Measurements from ENCODE around the gene DPP10. TPM values are rescaled to one million over a fixed set of nuclear protein-coding genes. Genes with fewer than 3 reads are reported as not detected.

Gene DPP10
- total RNA-seq, 2 experiments from 2014 or later = not detected

- DNase-seq (no peak), ATAC-seq (no peak)
- Mint-ChIP-seq H3K36me3 (ENCODE audit: low read depth) (no peaks in the 10 kb centered on the region), H3K9me3 (no peaks in the 10 kb centered on the region), H3K27me3 (peaks cover 4% of the 10 kb centered on the region), H3K4me1 (ENCODE audit: low read depth) (no peaks in the 10 kb centered on the region), H3K4me3 (no peak overlapping the region), H3K27ac (no peak overlapping the region)
- ChIA-PET POLR2A (no interaction called here), CTCF (no interaction called here)
- intact Hi-C loops (cut with micrococcal nuclease) = no loop called here
- no peak for TF ChIP-seq CTCF (IDR thresholded peaks at IDR 0.05)
These were observed 8.2 kb downstream of the DPP10 start for GRCh38 chr2:114450639-114451038.

- Mint-ChIP-seq H3K27me3 (peaks cover 1% of the 10 kb centered on the region), H3K36me3 (ENCODE audit: low read depth) (no peaks in the 10 kb centered on the region), H3K27ac (no peak overlapping the region), H3K4me1 (ENCODE audit: low read depth) (no peaks in the 10 kb centered on the region), H3K4me3 (no peak overlapping the region), H3K9me3 (no peaks in the 10 kb centered on the region)
- ChIA-PET CTCF (no interaction called here), POLR2A (no interaction called here)
- ATAC-seq = no peak
- DNase-seq = no peak
- no peak for TF ChIP-seq CTCF (IDR thresholded peaks at IDR 0.05)
- intact Hi-C loops (cut with micrococcal nuclease) = no loop called here
These were observed 14.1 kb downstream of the DPP10 start for GRCh38 chr2:114456566-114456965.

GRCh38 chr2:114457956-114458355 lies 15.5 kb downstream of the DPP10 start:
- ATAC-seq = no peak
- H3K4me1 Mint-ChIP-seq (ENCODE audit: low read depth) = no peaks in the 10 kb centered on the region
- no peaks in the 10 kb centered on the region for H3K27me3 Mint-ChIP-seq
- POLR2A ChIA-PET = no interaction called here
- no peak overlapping the region for H3K27ac Mint-ChIP-seq
- no peaks in the 10 kb centered on the region for H3K9me3 Mint-ChIP-seq
- TF ChIP-seq CTCF (IDR thresholded peaks at IDR 0.05) = no peak
- DNase-seq = no peak
- intact Hi-C loops (cut with micrococcal nuclease) = no loop called here
- CTCF ChIA-PET = no interaction called here
- no peak overlapping the region for H3K4me3 Mint-ChIP-seq
- no peaks in the 10 kb centered on the region for H3K36me3 Mint-ChIP-seq (ENCODE audit: low read depth)

GRCh38 chr2:114461116-114461515 lies 18.7 kb downstream of the DPP10 start:
- POLR2A ChIA-PET = no interaction called here
- no peaks in the 10 kb centered on the region for H3K27me3 Mint-ChIP-seq
- DNase-seq (no peak), ATAC-seq (no peak)
- no peaks in the 10 kb centered on the region for H3K9me3 Mint-ChIP-seq
- no peak for TF ChIP-seq CTCF (IDR thresholded peaks at IDR 0.05)
- H3K4me1 Mint-ChIP-seq (ENCODE audit: low read depth) = no peaks in the 10 kb centered on the region
- intact Hi-C loops (cut with micrococcal nuclease) = no loop called here
- no peak overlapping the region for H3K4me3 Mint-ChIP-seq
- CTCF ChIA-PET = no interaction called here
- no peaks in the 10 kb centered on the region for H3K36me3 Mint-ChIP-seq (ENCODE audit: low read depth)
- no peak overlapping the region for H3K27ac Mint-ChIP-seq

GRCh38 chr2:114464961-114465706 lies 22.7 kb downstream of the DPP10 start:
- DNase-seq (no peak), ATAC-seq (no peak)
- no peaks in the 10 kb centered on the region for H3K9me3 Mint-ChIP-seq
- peaks cover 4% of the 10 kb centered on the region for H3K27me3 Mint-ChIP-seq
- no peak for TF ChIP-seq CTCF (IDR thresholded peaks at IDR 0.05)
- no peak overlapping the region for H3K27ac Mint-ChIP-seq
- no peaks in the 10 kb centered on the region for H3K36me3 Mint-ChIP-seq (ENCODE audit: low read depth)
- ChIA-PET POLR2A (no interaction called here), CTCF (interaction anchor here (1.4 kb wide), 1 partner anchor 13 kb away, joined by 3 read pairs; no protein-coding TSS in a partner anchor)
- intact Hi-C loops (cut with micrococcal nuclease) = no loop called here
- H3K4me1 Mint-ChIP-seq (ENCODE audit: low read depth) = no peaks in the 10 kb centered on the region
- no peak overlapping the region for H3K4me3 Mint-ChIP-seq

Measured in activated CD8-positive, alpha-beta T cell treated with anti-CD3 and anti-CD28 coated beads for 36 hours (primary cell).